Mammary epithelial cell (primary cell): ENCODE data around the gene PHACTR2.

Source experiments
- EZH2 ChIP-seq: IDR thresholded peaks from 2 replicates; pipeline ENCODE4 v1.6.1; 2012; ENCODE audit warnings: low read length, inconsistent platforms, borderline replicate concordance
- TF ChIP-seq, protein P1 (sequence below), 2 donors: IDR thresholded peaks in 1 of 2; conservative IDR thresholded peaks in 1 of 2; 2 replicates each; pipeline ENCODE4 v1.5.1; 2011 to 2012; ENCODE audit warnings: inconsistent platforms in 2 of 2, low read length in 2 of 2, mild to moderate bottlenecking in 2 of 2, control low read depth in 1 of 2, low read depth in 1 of 2; ENCODE audit not compliant: insufficient read depth in 1 of 2; ENCODE audit errors: extremely low read depth in 1 of 2

DNA sequence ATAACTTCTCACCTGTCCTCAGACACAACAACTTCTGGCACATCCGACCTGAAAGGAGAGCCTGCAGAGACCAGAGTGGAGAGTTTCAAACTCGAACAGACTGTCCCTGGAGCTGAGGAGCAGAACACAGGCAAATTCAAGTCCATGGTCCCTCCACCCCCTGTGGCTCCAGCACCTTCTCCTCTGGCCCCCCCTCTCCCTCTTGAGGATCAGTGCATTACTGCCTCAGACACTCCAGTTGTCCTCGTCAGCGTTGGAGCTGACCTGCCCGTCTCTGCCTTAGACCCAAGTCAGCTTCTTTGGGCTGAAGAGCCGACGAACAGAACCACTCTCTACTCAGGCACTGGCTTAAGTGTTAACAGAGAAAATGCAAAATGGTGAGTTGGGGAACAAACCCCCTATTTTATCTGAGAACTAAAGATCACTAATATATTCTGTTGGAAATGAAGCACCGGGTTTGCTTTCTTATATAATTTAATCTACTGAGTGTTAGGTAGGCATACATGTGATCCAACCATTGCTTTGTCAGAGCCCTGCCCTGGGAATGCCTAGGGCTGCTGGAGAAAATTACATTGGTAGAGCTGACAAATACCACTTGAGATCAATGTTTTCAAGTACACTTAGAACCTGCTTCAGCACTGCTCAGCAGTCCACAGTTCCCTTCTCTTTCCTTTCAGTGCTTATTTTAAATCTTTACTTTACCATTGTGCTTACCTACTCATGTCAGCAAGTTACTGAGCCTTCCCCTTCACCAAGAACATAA lies 87.8 kb downstream of the PHACTR2 start:
- TF ChIP-seq, protein P1, sequence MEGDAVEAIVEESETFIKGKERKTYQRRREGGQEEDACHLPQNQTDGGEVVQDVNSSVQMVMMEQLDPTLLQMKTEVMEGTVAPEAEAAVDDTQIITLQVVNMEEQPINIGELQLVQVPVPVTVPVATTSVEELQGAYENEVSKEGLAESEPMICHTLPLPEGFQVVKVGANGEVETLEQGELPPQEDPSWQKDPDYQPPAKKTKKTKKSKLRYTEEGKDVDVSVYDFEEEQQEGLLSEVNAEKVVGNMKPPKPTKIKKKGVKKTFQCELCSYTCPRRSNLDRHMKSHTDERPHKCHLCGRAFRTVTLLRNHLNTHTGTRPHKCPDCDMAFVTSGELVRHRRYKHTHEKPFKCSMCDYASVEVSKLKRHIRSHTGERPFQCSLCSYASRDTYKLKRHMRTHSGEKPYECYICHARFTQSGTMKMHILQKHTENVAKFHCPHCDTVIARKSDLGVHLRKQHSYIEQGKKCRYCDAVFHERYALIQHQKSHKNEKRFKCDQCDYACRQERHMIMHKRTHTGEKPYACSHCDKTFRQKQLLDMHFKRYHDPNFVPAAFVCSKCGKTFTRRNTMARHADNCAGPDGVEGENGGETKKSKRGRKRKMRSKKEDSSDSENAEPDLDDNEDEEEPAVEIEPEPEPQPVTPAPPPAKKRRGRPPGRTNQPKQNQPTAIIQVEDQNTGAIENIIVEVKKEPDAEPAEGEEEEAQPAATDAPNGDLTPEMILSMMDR (conservative IDR thresholded peaks at IDR 0.05 in 1 of 2, IDR thresholded peaks at IDR 0.05 in 1 of 2; ENCODE audit: extremely low read depth in 1 of 2, insufficient read depth in 1 of 2, low read depth in 1 of 2, low read length in 2 of 2) = no peak
- TF ChIP-seq EZH2 = no peak
